RWPE1 (cell line): Measurements from ENCODE around the gene HID1.
"Not testable (repeated sequence)": the region's sequence is repeated elsewhere in the genome, so short reads cannot be mapped to it uniquely, and the experiment has no call there.

Experiments used
- CTCF ChIA-PET: fragments of 350-600 bp; sonication (Branson Sonifier 250); formaldehyde crosslinking; extraction: SDS; loops from one replicate; lab custom pipeline; 2021; lab: Yijun Ruan, JAX
- POLR2A ChIA-PET: fragments of 400-600 bp; formaldehyde crosslinking; extraction: SDS; loops from one replicate; lab custom pipeline; 2020; ENCODE audit warnings: antibody characterized with exemption; ENCODE audit not compliant: low non-redundant PET; lab: Yijun Ruan, JAX
- DNase-seq: peaks from one replicate; pipeline ENCODE4 v3.0.0; 2012; ENCODE audit warnings: low spot score
- H3K27ac ChIP-seq: fragments of 450-650 bp; 2 replicates; pipeline ENCODE4 v1.5.1; 2017
- CTCF ChIP-seq: fragments of 450-650 bp; conservative IDR thresholded peaks from 2 replicates; pipeline ENCODE4 v1.5.1; 2017; ENCODE audit warnings: low read depth, mild to moderate bottlenecking

The HID1 gene

GRCh38 chr17:74972973-74973328 is 392 bp upstream of the HID1 start:
- H3K27ac ChIP-seq, result no peak overlapping the region
- ChIA-PET POLR2A (interaction anchor here (0.6 kb wide), 1 partner anchor 10 kb away, joined by 3 read pairs; no protein-coding TSS in a partner anchor), CTCF (interaction anchor here (0.7 to 2.1 kb wide), 2 partner anchors 11 to 14 kb away, joined by 4 to 19 read pairs; no protein-coding TSS in a partner anchor)
- DNase-seq, result no peak
- no peak for TF ChIP-seq CTCF

- TF ChIP-seq CTCF, result no peak
- H3K27ac ChIP-seq, result no peak overlapping the region
- ChIA-PET POLR2A (interaction anchor here (0.6 kb wide), 1 partner anchor 18 kb away, joined by 3 read pairs; no protein-coding TSS in a partner anchor), CTCF (interaction anchor here (2.1 kb wide), 1 partner anchor 10 kb away, joined by 19 read pairs; no protein-coding TSS in a partner anchor)
- DNase-seq, result no peak
Measured at GRCh38 chr17:74971842-74972106, 785 bp downstream of the HID1 start.

GRCh38 chr17:74971069-74971841 is 1.3 kb downstream of the HID1 start:
- no peak for DNase-seq
- no peak for TF ChIP-seq CTCF
- ChIA-PET POLR2A (no interaction called here), CTCF (interaction anchor here (0.6 to 2.1 kb wide), 2 partner anchors 10 to 24 kb away, joined by 3 to 19 read pairs; no protein-coding TSS in a partner anchor)
- H3K27ac ChIP-seq, result no peak overlapping the region; the same call in 1 of the 2 replicates

- no peak overlapping the region; the same call in 1 of the 2 replicates for H3K27ac ChIP-seq
- DNase-seq, result no peak
- ChIA-PET CTCF (interaction anchor here (0.6 kb wide), 1 partner anchor 25 kb away, joined by 3 read pairs; no protein-coding TSS in a partner anchor), POLR2A (no interaction called here)
- no peak for TF ChIP-seq CTCF
Measured at GRCh38 chr17:74970395-74970794, 2.2 kb downstream of the HID1 start.

GRCh38 chr17:74969501-74969900 is 3.1 kb downstream of the HID1 start:
- DNase-seq, H3K27ac ChIP-seq, CTCF ChIA-PET, POLR2A ChIA-PET: not testable (repeated sequence)

- CTCF ChIA-PET, result interaction anchor here (0.6 to 1.2 kb wide), 2 partner anchors 10 to 488 kb away, joined by 3 to 5 read pairs; partner anchors contain the start of gene TMEM94
- DNase-seq, result no peak
- H3K27ac ChIP-seq, result no peak overlapping the region
- no peak for TF ChIP-seq CTCF
- POLR2A ChIA-PET, result no interaction called here
Measured at GRCh38 chr17:74968361-74968780, 4.2 kb downstream of the HID1 start.
